Measurements from ENCODE around the gene SLC5A10.

DNA sequence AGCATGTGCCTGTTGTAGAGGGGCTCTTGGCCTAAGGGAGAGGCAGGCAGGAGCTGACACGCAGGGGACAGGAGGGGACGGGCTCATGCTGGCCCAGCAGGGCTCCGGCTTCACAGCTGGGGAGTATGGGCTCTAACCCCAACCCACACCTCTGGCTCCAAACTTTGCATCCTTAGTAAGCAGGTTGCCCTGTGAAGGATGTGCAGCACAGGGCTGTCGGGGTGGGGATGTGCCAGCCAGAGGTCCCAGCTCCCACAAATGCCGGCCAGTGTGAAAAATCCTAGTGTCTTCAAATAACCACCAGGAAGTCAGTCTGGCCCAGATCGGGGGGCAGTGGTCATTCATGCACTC lies 66.6 kb downstream of the SLC5A10 start:
- no peak for TF ChIP-seq CTCF (IDR thresholded peaks at IDR 0.05)
- TF ChIP-seq POLR2A (IDR thresholded peaks at IDR 0.05): no peak
